CD14-positive monocyte (primary cell): Measurements from ENCODE around the gene SLC24A3. TPM values are rescaled to one million over a fixed set of nuclear protein-coding genes. Genes with fewer than 3 reads are reported as not detected.
A peak's percentile ranks its signal among the peaks of the same experiment; 100 is the strongest.

Experiments
- DNase-seq, 3 donors: peaks; one replicate each; pipeline ENCODE4 v3.0.0-alpha.2; 2011 to 2022
- H2AFZ ChIP-seq: 2 replicates; pipeline ENCODE4 v1.6.0; 2012; ENCODE audit warnings: mild to moderate bottlenecking, low read depth, low read length, inconsistent platforms; ENCODE audit not compliant: insufficient read depth, poor library complexity, severe bottlenecking
- H3K27ac ChIP-seq, 2 donors: 1 replicate in 1 of 2; 2 replicates in 1 of 2; pipeline ENCODE4 v1.5.1; 2012 to 2013; ENCODE audit warnings: low read length in 2 of 2, control low read depth in 1 of 2, inconsistent platforms in 1 of 2, low read depth in 1 of 2, mild to moderate bottlenecking in 1 of 2
- H3K27me3 ChIP-seq, 2 donors: one replicate each; pipeline versions ENCODE4 v1.6.0 to v1.6.1; 2011 to 2013; ENCODE audit warnings: low read length in 2 of 2; ENCODE audit not compliant: control insufficient read depth in 2 of 2, insufficient read depth in 2 of 2
- H3K36me3 ChIP-seq, 2 donors: replicated peaks in 1 of 2; 1 replicate in 1 of 2; 2 replicates in 1 of 2; pipeline versions ENCODE4 v1.5.1 to v1.6.1; 2012 to 2013; ENCODE audit warnings: low read length in 2 of 2, control low read depth in 1 of 2, inconsistent platforms in 1 of 2, mild to moderate bottlenecking in 1 of 2; ENCODE audit not compliant: insufficient read depth in 2 of 2, control insufficient read depth in 1 of 2
- H3K4me1 ChIP-seq, 2 donors: 1 replicate in 1 of 2; 2 replicates in 1 of 2; pipeline versions ENCODE4 v1.5.1 to v1.6.1; 2012 to 2013; ENCODE audit warnings: low read length in 2 of 2, control low read depth in 1 of 2, inconsistent platforms in 1 of 2, mild to moderate bottlenecking in 1 of 2, moderate library complexity in 1 of 2; ENCODE audit not compliant: insufficient read depth in 2 of 2, control insufficient read depth in 1 of 2
- H3K4me2 ChIP-seq: replicated peaks from 2 replicates; pipeline ENCODE3; 2012; ENCODE audit warnings: low read length, moderate library complexity, mild to moderate bottlenecking; ENCODE audit not compliant: poor library complexity, severe bottlenecking; ENCODE audit errors: extremely low read depth
- H3K4me3 ChIP-seq, 3 experiments: fragments of 200-600 bp in 1 of 3; sonication (generic) in 1 of 3; replicated peaks in 1 of 3; 1 replicate in 2 of 3; 2 replicates in 1 of 3; pipeline ENCODE4 v1.5.1; 2011 to 2013; ENCODE audit warnings: low read length in 3 of 3, mild to moderate bottlenecking in 3 of 3, control low read depth in 2 of 3, low read depth in 2 of 3, inconsistent platforms in 1 of 3, moderate library complexity in 1 of 3
- H3K79me2 ChIP-seq: 2 replicates; pipeline ENCODE4 v1.6.0; 2012; ENCODE audit warnings: mild to moderate bottlenecking, control low read depth, inconsistent platforms, low read length, moderate library complexity; ENCODE audit not compliant: insufficient read depth
- H3K9ac ChIP-seq: 2 replicates; pipeline ENCODE4 v1.6.0; 2017; ENCODE audit warnings: low read length, mild to moderate bottlenecking; ENCODE audit not compliant: insufficient read depth, poor library complexity, severe bottlenecking
- H3K9me3 ChIP-seq, 2 donors: replicated peaks in 1 of 2; 1 replicate in 1 of 2; 2 replicates in 1 of 2; pipeline versions ENCODE4 v1.5.1 to v1.6.1; 2012 to 2013; ENCODE audit warnings: low read length in 2 of 2, control low read depth in 1 of 2; ENCODE audit not compliant: control insufficient read depth in 1 of 2, insufficient read depth in 1 of 2
- H4K20me1 ChIP-seq: 2 replicates; pipeline ENCODE4 v1.6.0; 2012; ENCODE audit warnings: mild to moderate bottlenecking, low read length, control low read depth, moderate library complexity; ENCODE audit not compliant: insufficient read depth
- H3K27ac Mint-ChIP-seq, 7 donors: one replicate each; pipeline ENCODE4 v1.8.0; 2020; ENCODE audit warnings: mild to moderate bottlenecking in 7 of 7, mixed read lengths in 7 of 7, moderate library complexity in 6 of 7, inconsistent platforms in 2 of 7
- H3K27me3 Mint-ChIP-seq, 3 donors: one replicate each; pipeline ENCODE4 v1.8.0; 2021 to 2022; ENCODE audit warnings: low read depth in 3 of 3, mild to moderate bottlenecking in 3 of 3, mixed read lengths in 3 of 3, moderate library complexity in 3 of 3, inconsistent platforms in 1 of 3
- H3K36me3 Mint-ChIP-seq, 2 donors: one replicate each; pipeline ENCODE4 v1.8.0; 2020; ENCODE audit warnings: mixed read lengths in 2 of 2, inconsistent platforms in 1 of 2, mild to moderate bottlenecking in 1 of 2
- H3K4me1 Mint-ChIP-seq: one replicate; pipeline ENCODE4 v1.8.0; 2020; ENCODE audit warnings: mild to moderate bottlenecking, mixed read lengths
- H3K4me3 Mint-ChIP-seq, 2 donors: one replicate each; pipeline ENCODE4 v1.8.0; 2020; ENCODE audit warnings: mild to moderate bottlenecking in 2 of 2, mixed read lengths in 2 of 2, moderate library complexity in 1 of 2
- H3K9me3 Mint-ChIP-seq, 7 donors: one replicate each; pipeline ENCODE4 v1.8.0; 2020 to 2022; ENCODE audit warnings: mixed read lengths in 7 of 7, mild to moderate bottlenecking in 6 of 7, moderate library complexity in 6 of 7, inconsistent platforms in 2 of 7
- WGBS: methylation state at CpG from one replicate; pipeline ENCODE4 v1.1.5; 2013; ENCODE audit warnings: missing lambda C conversion rate; ENCODE audit not compliant: insufficient coverage; 5-methylcytosine and 5-hydroxymethylcytosine counted together
- intact Hi-C, 2 donors: fragments of 100-400 bp; cut with micrococcal nuclease; formaldehyde crosslinking; loops; one replicate each; pipeline versions ENCODE4 v1.15.0 to v1.15.1; 2023
- polyA plus RNA-seq, 3 donors: library from polyadenylated mRNA; depleted of rRNA in 1 of 3; unstranded in 2 of 3; stranded (reverse) in 1 of 3; fragments of 300-500 nt in 2 of 3; fragments of >200 nt in 1 of 3; fragmentation: Illumina TruSeq in 2 of 3; gene quantifications; 1 replicate in 2 of 3; 2 replicates in 1 of 3; pipeline ENCODE4 v1.2.3, GENCODE V29; 2012 to 2021
- TF ChIP-seq, protein P1 (sequence below): fragments of 200-600 bp; IDR thresholded peaks from one replicate; pipeline ENCODE4 v1.8.0; 2022; ENCODE audit warnings: antibody characterized with exemption, mild to moderate bottlenecking

SLC24A3 gene
- polyA plus RNA-seq, 3 donors, result 0.04 to 0.08 TPM; not detected in 1

GRCh38 chr20:19314621-19315020 lies 102.2 kb downstream of the SLC24A3 start:
- TF ChIP-seq, protein P1, sequence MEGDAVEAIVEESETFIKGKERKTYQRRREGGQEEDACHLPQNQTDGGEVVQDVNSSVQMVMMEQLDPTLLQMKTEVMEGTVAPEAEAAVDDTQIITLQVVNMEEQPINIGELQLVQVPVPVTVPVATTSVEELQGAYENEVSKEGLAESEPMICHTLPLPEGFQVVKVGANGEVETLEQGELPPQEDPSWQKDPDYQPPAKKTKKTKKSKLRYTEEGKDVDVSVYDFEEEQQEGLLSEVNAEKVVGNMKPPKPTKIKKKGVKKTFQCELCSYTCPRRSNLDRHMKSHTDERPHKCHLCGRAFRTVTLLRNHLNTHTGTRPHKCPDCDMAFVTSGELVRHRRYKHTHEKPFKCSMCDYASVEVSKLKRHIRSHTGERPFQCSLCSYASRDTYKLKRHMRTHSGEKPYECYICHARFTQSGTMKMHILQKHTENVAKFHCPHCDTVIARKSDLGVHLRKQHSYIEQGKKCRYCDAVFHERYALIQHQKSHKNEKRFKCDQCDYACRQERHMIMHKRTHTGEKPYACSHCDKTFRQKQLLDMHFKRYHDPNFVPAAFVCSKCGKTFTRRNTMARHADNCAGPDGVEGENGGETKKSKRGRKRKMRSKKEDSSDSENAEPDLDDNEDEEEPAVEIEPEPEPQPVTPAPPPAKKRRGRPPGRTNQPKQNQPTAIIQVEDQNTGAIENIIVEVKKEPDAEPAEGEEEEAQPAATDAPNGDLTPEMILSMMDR, result no peak

DNA sequence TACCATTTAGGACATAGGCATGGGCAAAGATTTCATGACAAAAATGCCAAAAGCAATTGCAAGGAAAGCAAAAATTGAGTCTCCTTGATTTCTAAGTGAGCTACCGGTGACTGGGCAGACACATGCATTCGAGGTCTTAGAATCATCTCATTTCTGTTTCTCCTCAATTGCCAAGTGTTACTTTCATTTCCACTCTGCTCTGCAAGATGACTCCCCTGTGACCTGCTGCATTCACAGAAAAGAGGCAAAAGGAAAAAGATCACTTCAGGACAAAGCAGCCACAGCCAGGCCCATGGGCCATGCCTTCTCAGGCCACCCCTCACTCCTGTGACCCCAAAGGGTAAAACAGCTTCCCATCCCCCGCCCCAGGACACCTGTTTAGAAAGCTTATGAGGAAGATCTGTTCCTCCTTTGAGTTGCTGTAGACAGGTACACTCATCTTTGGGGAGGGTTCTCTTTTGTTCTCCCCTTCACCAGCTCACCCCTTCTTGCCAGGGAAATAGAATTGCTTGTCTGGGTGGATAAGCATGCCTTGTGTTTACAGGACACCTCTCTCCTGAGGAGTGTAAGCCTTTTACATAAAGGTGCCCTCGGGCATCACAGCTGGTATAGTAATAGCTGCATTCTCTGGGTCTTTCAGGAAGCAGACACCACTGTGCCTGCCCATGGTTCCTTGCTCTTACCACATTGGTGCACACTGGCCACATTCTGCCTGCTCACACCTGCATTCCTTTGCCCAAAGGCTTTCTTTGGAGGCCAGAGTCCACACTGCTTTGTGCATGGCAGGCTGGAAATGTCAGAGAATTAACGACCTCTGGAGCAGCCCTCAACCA lies 105.0 kb downstream of the SLC24A3 start:
- H3K27me3 Mint-ChIP-seq, result peaks cover 2 to 5% (median 3%) of the 10 kb centered on the region in 3 donors
- H3K4me1 Mint-ChIP-seq, result peaks cover 35% of the 10 kb centered on the region
- Histone ChIP-seq H3K4me1 (peaks cover 21 to 28% of the 10 kb centered on the region in 2 donors), H3K9me3 (no peaks in the 10 kb centered on the region), H3K27me3 (no peaks in the 10 kb centered on the region), H3K27ac (no peak overlapping the region), H4K20me1 (no peaks in the 10 kb centered on the region), H3K9ac (no peak overlapping the region), H3K79me2 (no peaks in the 10 kb centered on the region), H2AFZ (no peak overlapping the region), H3K4me2 (no peak overlapping the region), H3K4me3 (no peak overlapping the region), H3K36me3 (no peaks in the 10 kb centered on the region)
- intact Hi-C loops, result loop anchor here in 1 of 2 donors (10.0 kb wide), 1 partner anchor 103 kb away; the partner anchor contains the start of gene SLC24A3
- WGBS, result 48% methylated on average over 3 of the region's 5 CpGs
- no peaks in the 10 kb centered on the region for H3K36me3 Mint-ChIP-seq
- peak overlapping the region in 1 of 7 donors; percentile 0 for H3K27ac Mint-ChIP-seq
- H3K9me3 Mint-ChIP-seq, result no peaks in the 10 kb centered on the region
- H3K4me3 Mint-ChIP-seq, result no peak overlapping the region
- TF ChIP-seq, protein P1, result no peak
- no peak for DNase-seq

More at GRCh38 chr20:19314621-19315020, 102.2 kb downstream of the SLC24A3 start:
- no peaks in the 10 kb centered on the region for H3K79me2 ChIP-seq
- Mint-ChIP-seq H3K27me3 (peaks cover 2 to 5% (median 3%) of the 10 kb centered on the region in 3 donors), H3K9me3 (no peaks in the 10 kb centered on the region), H3K4me1 (peaks cover 31% of the 10 kb centered on the region), H3K36me3 (no peaks in the 10 kb centered on the region), H3K4me3 (no peak overlapping the region), H3K27ac (no peak overlapping the region)
- no peak for DNase-seq
- 48% methylated on average over 7 of the region's 7 CpGs for WGBS
- no peaks in the 10 kb centered on the region for H3K36me3 ChIP-seq
- H3K9me3 ChIP-seq, result no peaks in the 10 kb centered on the region
- H3K4me3 ChIP-seq, result no peak overlapping the region
- H3K4me1 ChIP-seq, result peaks cover 14 to 17% of the 10 kb centered on the region in 2 donors
- no peak overlapping the region for H3K4me2 ChIP-seq
- no peaks in the 10 kb centered on the region for H3K27me3 ChIP-seq
- no peaks in the 10 kb centered on the region for H4K20me1 ChIP-seq
- intact Hi-C loops, result loop anchor here in 1 of 2 donors (10.0 kb wide), 1 partner anchor 100 kb away; the partner anchor contains the start of gene SLC24A3
- H2AFZ ChIP-seq, result no peak overlapping the region
- no peak overlapping the region for H3K27ac ChIP-seq
- H3K9ac ChIP-seq, result no peak overlapping the region
